Nephron (organoid): Measurements from ENCODE around the gene OGDH.

Experiments
- H3K27ac Mint-ChIP-seq, 3 experiments: 2 replicates each; pipeline ENCODE4 v1.8.0; 2020; ENCODE audit warnings: mixed read lengths in 3 of 3, mild to moderate bottlenecking in 2 of 3, moderate library complexity in 1 of 3
- H3K27me3 Mint-ChIP-seq: 2 replicates; pipeline ENCODE4 v1.8.0; 2021; ENCODE audit warnings: low read depth, mild to moderate bottlenecking, moderate library complexity, mixed read lengths
- H3K36me3 Mint-ChIP-seq: 2 replicates; pipeline ENCODE4 v1.8.0; 2020; ENCODE audit warnings: low read depth, mixed read lengths
- H3K4me1 Mint-ChIP-seq: 2 replicates; pipeline ENCODE4 v1.8.0; 2020; ENCODE audit warnings: mixed read lengths
- H3K4me3 Mint-ChIP-seq, 3 experiments: 2 replicates each; pipeline ENCODE4 v1.8.0; 2020; ENCODE audit warnings: mild to moderate bottlenecking in 3 of 3, mixed read lengths in 3 of 3, moderate library complexity in 2 of 3
- H3K9me3 Mint-ChIP-seq: 2 replicates; pipeline ENCODE4 v1.8.0; 2020; ENCODE audit warnings: mixed read lengths
- TF ChIP-seq, protein P1 (sequence below), 3 experiments: fragments of 200-600 bp; sonication (generic); IDR thresholded peaks; one replicate each; pipeline ENCODE4 v1.5.0; 2021; ENCODE audit warnings: antibody characterized with exemption in 3 of 3; ENCODE audit not compliant: unreplicated experiment in 3 of 3

The OGDH gene

DNA sequence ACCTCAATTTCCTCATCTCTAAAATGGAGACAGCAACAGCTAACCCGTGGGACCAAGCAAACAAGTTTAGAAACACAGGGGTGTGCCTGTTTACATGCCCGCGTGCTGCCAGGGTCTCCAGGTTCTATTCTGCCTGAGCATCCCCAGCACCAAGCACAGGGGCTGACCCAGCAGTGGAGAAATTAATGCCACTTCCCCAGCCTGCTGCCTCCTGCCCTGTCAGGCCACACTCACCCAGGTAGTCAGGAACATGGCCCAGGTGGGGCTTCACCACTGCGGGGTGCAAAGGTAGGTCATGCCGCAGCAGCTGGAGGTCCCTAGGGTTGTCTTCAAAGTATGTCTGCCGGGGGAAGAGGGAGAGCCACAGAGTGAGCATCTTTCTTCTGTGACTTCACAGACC lies 38.5 kb upstream of the OGDH start:
- H3K36me3 Mint-ChIP-seq, result peaks cover 67% of the 10 kb centered on the region
- H3K4me1 Mint-ChIP-seq, result peaks cover 6% of the 10 kb centered on the region
- TF ChIP-seq, protein P1, sequence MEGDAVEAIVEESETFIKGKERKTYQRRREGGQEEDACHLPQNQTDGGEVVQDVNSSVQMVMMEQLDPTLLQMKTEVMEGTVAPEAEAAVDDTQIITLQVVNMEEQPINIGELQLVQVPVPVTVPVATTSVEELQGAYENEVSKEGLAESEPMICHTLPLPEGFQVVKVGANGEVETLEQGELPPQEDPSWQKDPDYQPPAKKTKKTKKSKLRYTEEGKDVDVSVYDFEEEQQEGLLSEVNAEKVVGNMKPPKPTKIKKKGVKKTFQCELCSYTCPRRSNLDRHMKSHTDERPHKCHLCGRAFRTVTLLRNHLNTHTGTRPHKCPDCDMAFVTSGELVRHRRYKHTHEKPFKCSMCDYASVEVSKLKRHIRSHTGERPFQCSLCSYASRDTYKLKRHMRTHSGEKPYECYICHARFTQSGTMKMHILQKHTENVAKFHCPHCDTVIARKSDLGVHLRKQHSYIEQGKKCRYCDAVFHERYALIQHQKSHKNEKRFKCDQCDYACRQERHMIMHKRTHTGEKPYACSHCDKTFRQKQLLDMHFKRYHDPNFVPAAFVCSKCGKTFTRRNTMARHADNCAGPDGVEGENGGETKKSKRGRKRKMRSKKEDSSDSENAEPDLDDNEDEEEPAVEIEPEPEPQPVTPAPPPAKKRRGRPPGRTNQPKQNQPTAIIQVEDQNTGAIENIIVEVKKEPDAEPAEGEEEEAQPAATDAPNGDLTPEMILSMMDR (IDR thresholded peaks at IDR 0.05; ENCODE audit: unreplicated experiment in 3 of 3), result no peak
- no peak overlapping the region for H3K27ac Mint-ChIP-seq
- no peaks in the 10 kb centered on the region for H3K27me3 Mint-ChIP-seq
- no peaks in the 10 kb centered on the region for H3K9me3 Mint-ChIP-seq
- H3K4me3 Mint-ChIP-seq, result no peak overlapping the region

DNA sequence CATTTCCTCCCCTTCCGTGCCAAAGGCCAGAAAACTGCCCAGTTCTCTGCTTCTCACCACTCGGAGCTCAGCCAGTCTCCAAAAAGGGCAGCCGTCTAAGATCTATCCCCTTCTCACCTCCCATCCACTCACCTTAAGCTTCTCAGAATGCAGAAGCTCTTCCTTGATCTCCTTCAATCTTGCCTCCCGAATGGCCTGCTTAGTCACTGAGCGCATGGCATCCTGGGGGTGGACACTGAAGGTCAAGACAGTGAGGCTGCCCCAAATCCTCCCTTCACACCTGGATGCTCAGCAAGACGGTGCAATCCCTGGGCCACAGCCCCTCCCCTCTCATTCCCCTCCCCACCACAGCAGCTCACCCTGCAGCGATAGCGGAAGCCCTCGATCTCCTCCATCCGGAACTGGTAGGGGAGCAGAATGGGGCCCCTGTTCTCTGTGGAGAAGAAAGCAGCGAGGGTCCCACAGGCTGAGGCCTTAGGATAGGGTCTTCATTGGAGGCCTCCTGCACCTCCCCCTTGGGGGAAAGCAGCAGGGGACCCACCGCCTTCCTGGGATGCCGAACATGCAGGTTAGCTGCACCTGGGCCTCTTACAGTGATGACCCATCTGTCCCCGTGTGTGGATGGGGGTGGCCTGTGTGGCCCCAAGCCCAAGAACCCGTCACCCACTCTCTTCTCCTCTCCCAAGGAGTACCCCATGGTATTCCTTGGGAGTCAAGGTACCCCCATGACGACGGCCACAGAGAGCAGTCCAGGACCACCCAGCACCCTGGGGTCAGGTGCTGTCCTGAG lies 37.5 kb upstream of the OGDH start:
- TF ChIP-seq, protein P1 (IDR thresholded peaks at IDR 0.05; ENCODE audit: unreplicated experiment in 3 of 3), result no peak
- peaks cover 70% of the 10 kb centered on the region for H3K36me3 Mint-ChIP-seq
- peak overlapping the region in 1 of 3 experiments; percentile 38 for H3K4me3 Mint-ChIP-seq
- peaks cover 13% of the 10 kb centered on the region for H3K4me1 Mint-ChIP-seq
- H3K27ac Mint-ChIP-seq, result no peak overlapping the region
- no peaks in the 10 kb centered on the region for H3K9me3 Mint-ChIP-seq
- no peaks in the 10 kb centered on the region for H3K27me3 Mint-ChIP-seq

DNA sequence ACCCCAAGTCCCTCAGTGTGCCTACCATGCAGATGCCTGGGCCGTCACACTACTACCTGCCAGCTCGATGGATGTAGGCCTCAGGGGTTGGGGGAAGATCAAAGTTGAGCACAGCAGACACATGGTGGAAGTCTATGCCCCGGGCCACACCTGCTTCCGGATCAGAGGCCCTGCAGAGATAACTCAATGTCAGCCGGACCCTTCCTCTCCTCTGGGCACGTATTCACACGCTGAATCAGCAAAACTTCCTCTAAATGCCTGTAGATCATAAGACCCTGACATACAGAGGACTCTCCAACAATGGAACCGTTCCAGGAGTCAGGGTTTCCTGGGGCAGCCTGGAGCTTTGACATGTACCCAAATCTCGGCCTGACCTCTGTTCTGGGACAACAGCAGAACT lies 36.5 kb upstream of the OGDH start:
- no peak overlapping the region for H3K4me3 Mint-ChIP-seq
- H3K27ac Mint-ChIP-seq, result no peak overlapping the region
- H3K36me3 Mint-ChIP-seq, result peaks cover 64% of the 10 kb centered on the region
- peaks cover 23% of the 10 kb centered on the region for H3K4me1 Mint-ChIP-seq
- no peaks in the 10 kb centered on the region for H3K27me3 Mint-ChIP-seq
- TF ChIP-seq, protein P1 (IDR thresholded peaks at IDR 0.05; ENCODE audit: unreplicated experiment in 3 of 3), result no peak
- H3K9me3 Mint-ChIP-seq, result no peaks in the 10 kb centered on the region

DNA sequence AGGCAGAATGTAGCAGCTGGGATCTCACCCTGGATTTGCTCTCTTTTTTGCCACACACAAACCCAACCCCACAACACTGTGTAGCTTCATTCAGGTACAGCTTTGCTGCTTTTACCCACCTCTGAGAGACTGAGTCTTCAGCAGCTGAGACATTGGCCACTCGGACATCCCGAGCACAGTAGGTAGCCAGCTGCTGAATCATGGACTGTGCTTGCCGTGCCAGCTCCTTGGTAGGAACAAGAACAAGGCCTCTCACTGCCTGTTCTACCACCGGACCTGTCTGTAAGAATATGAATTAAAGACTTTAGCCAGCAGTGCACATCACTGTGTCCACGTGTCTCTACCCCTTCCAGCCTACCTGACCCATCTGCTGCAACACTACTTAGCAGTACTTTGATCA lies 33.7 kb upstream of the OGDH start:
- no peaks in the 10 kb centered on the region for H3K27me3 Mint-ChIP-seq
- no peaks in the 10 kb centered on the region for H3K9me3 Mint-ChIP-seq
- H3K27ac Mint-ChIP-seq, result peak overlapping the region; percentile 85 to 94 (median 93)
- peaks cover 27% of the 10 kb centered on the region for H3K4me1 Mint-ChIP-seq
- TF ChIP-seq, protein P1 (IDR thresholded peaks at IDR 0.05; ENCODE audit: unreplicated experiment in 3 of 3), result no peak
- H3K36me3 Mint-ChIP-seq, result peaks cover 60% of the 10 kb centered on the region
- peak overlapping the region; percentile 95 to 99 (median 98) for H3K4me3 Mint-ChIP-seq

DNA sequence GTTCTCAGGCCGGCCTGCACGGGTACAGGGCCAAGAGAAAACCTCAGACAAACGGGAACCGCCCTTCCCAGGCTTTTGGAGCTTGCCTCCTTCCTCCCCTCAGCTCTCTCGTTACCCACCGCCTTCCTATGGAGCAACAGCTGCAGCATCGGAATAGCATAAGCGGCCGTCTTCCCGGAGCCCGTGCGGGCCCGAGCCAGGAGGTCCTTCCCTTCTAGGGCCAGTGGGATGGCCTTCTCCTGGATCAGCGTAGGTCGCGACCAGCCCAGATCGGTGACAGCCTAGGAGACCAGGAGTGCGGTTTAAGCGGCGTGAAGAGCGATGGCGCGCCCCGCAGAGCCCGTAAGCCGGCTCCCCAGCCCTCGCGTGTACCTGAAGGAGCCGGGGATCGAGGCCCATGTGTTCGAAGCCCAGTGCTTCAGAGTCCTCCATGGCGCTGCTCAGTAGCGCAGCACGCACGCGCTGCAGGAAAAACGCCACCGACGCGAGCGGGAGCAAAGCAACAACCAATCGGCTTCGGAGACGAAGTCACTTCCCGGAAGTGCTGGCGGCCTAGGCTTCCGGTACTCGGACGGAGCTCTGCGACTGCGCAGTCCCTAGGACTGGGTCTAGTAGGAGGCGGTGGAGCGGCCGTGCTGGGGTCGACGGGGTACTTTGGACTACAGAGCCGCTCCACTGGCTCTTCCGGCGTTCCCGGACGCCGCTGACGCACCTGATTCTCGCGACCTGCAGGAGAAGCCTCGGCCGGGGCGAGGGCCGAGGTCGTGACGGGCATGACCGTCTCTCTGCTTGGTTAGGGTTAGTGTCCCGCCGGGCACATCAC lies 32.8 kb upstream of the OGDH start, which contains the start of gene DDX56:
Gene DDX56, minus strand, starts transcription at position 445 of the 823 bp plus-strand sequence. Its CDS starts 13 bp downstream, at position 432.
- no peaks in the 10 kb centered on the region for H3K27me3 Mint-ChIP-seq
- TF ChIP-seq, protein P1 (IDR thresholded peaks at IDR 0.05; ENCODE audit: unreplicated experiment in 3 of 3), result no peak
- H3K4me1 Mint-ChIP-seq, result peaks cover 27% of the 10 kb centered on the region
- peaks cover 53% of the 10 kb centered on the region for H3K36me3 Mint-ChIP-seq
- no peaks in the 10 kb centered on the region for H3K9me3 Mint-ChIP-seq
- peak within 1 kb of the TSS; percentile 95 to 99 (median 98) for H3K4me3 Mint-ChIP-seq
- H3K27ac Mint-ChIP-seq, result peak within 1 kb of the TSS; percentile 85 to 94 (median 93)
